K562 (cell line): ENCODE data around the gene KLK8. TPM values are rescaled to one million over a fixed set of nuclear protein-coding genes. Genes with fewer than 3 reads are reported as not detected.

Experiments
- ATAC-seq: fragments of 200-7000 bp; cut with Tn5 transposase; 3 replicates; pipeline ENCODE4 v1.9.1; 2020; ENCODE audit warnings: moderate library complexity
- BruUV-seq: library from RNA; stranded (reverse); fragments of 400-500 nt; replicated peaks from 2 replicates; lab custom pipeline; 2021; lab: Mats Ljungman, UMichigan
- CTCF ChIA-PET: fragments of 300-600 bp; formaldehyde crosslinking; extraction: SDS; loops from one replicate; lab custom pipeline; 2021; ENCODE audit warnings: low intra/inter-chr PET ratio; lab: Yijun Ruan, JAX
- POLR2A ChIA-PET: fragments of 300-600, 350-650 bp; sonication (Branson Sonifier 250); formaldehyde crosslinking; extraction: SDS; loops from one replicate; lab custom pipeline; 2021; ENCODE audit warnings: antibody characterized with exemption, inconsistent platforms; lab: Yijun Ruan, JAX
- DNase-seq, 4 experiments: peaks; one replicate each; pipeline versions ENCODE4 v3.0.0 to v3.0.0-alpha.2; 2011 to 2018; ENCODE audit warnings: low spot score in 3 of 4, mixed read lengths in 3 of 4; ENCODE audit errors: extremely low read depth in 1 of 4
- FAIRE-seq: peaks from 2 replicates; lab custom pipeline; 2011; peaks lifted over from hg19 to GRCh38; lab: Jason Lieb, UNC
- H2AFZ ChIP-seq: 2 replicates; pipeline ENCODE4 v1.6.0; 2011; ENCODE audit warnings: low read depth, low read length, control low read depth, inconsistent platforms
- H3K27ac ChIP-seq: fragments of 200-600 bp; 3 replicates; pipeline ENCODE4 v1.8.0; 2011; ENCODE audit warnings: low read depth, mild to moderate bottlenecking, control low read depth, inconsistent platforms, low read length, moderate library complexity, mixed read lengths; ENCODE audit errors: extremely low read depth
- H3K27me3 ChIP-seq, 2 experiments: fragments of 300-600 bp in 1 of 2; 2 replicates in 1 of 2; 3 replicates in 1 of 2; pipeline versions ENCODE4 v1.6.0 to v1.8.0; 2011; ENCODE audit warnings: inconsistent platforms in 2 of 2, low read length in 2 of 2, mild to moderate bottlenecking in 1 of 2, mixed read lengths in 1 of 2, moderate library complexity in 1 of 2; ENCODE audit not compliant: control insufficient read depth in 2 of 2, insufficient read depth in 2 of 2
- H3K36me3 ChIP-seq: fragments of 300-600 bp; 3 replicates; pipeline ENCODE4 v1.8.0; 2011; ENCODE audit warnings: mild to moderate bottlenecking, low read length, inconsistent platforms; ENCODE audit not compliant: control insufficient read depth, insufficient read depth
- H3K4me1 ChIP-seq, 2 experiments: fragments of 200-600 bp in 1 of 2; replicated peaks in 1 of 2; 2 replicates in 1 of 2; 3 replicates in 1 of 2; pipeline versions ENCODE4 v1.5.1 to v1.8.0; 2011; ENCODE audit warnings: inconsistent platforms in 2 of 2, low read length in 2 of 2, mild to moderate bottlenecking in 1 of 2, mixed read lengths in 1 of 2, moderate library complexity in 1 of 2; ENCODE audit not compliant: control insufficient read depth in 2 of 2, insufficient read depth in 2 of 2
- H3K4me2 ChIP-seq: 2 replicates; pipeline ENCODE4 v1.6.1; 2011; ENCODE audit warnings: low read length, control low read depth, inconsistent platforms, mixed read lengths; ENCODE audit not compliant: insufficient read depth
- H3K4me3 ChIP-seq: fragments of 200-600 bp; sonication (generic), shearing (Covaris generic); 2 replicates; pipeline ENCODE4 v1.5.1; 2016; ENCODE audit warnings: control low read depth, inconsistent platforms
- H3K79me2 ChIP-seq: fragments of 200-600 bp; 3 replicates; pipeline ENCODE4 v1.8.0; 2011; ENCODE audit warnings: low read length, inconsistent platforms; ENCODE audit not compliant: control insufficient read depth, insufficient read depth
- H3K9ac ChIP-seq, 2 experiments: 2 replicates each; pipeline versions ENCODE4 v1.6.0 to v1.6.1; 2011; ENCODE audit warnings: low read depth in 2 of 2, low read length in 2 of 2, control low read depth in 1 of 2, inconsistent platforms in 1 of 2, mild to moderate bottlenecking in 1 of 2, mixed read lengths in 1 of 2; ENCODE audit not compliant: insufficient read depth in 1 of 2
- H3K9me1 ChIP-seq: one replicate; pipeline ENCODE4 v1.6.0; 2011; ENCODE audit warnings: inconsistent platforms, mild to moderate bottlenecking, low read length, moderate library complexity; ENCODE audit not compliant: control insufficient read depth, insufficient read depth
- H3K9me3 ChIP-seq: replicated peaks from 2 replicates; pipeline ENCODE4 v1.5.1; 2011; ENCODE audit warnings: low read depth, low read length, inconsistent platforms; ENCODE audit not compliant: control insufficient read depth, insufficient read depth
- H4K20me1 ChIP-seq: replicated peaks from 2 replicates; pipeline ENCODE4 v1.6.1; 2011; ENCODE audit warnings: low read length, inconsistent platforms, mixed read lengths; ENCODE audit not compliant: control insufficient read depth, insufficient read depth
- COPS2 ChIP-seq: fragments of 450-650 bp; conservative IDR thresholded peaks from 2 replicates; pipeline ENCODE4 v1.6.1; 2016; ENCODE audit warnings: mild to moderate bottlenecking, moderate library complexity
- CREB3 ChIP-seq: fragments of 450-650 bp; conservative IDR thresholded peaks from 2 replicates; pipeline ENCODE4 v1.6.1; 2016; ENCODE audit warnings: missing genetic modification characterization, low read depth, mild to moderate bottlenecking, missing compliant biosample characterization, moderate library complexity
- DIDO1 ChIP-seq: fragments of 450-650 bp; IDR thresholded peaks from 2 replicates; pipeline ENCODE4 v1.6.1; 2016; ENCODE audit warnings: low read depth, missing biosample characterization, missing genetic modification characterization
- DPF2 ChIP-seq: fragments of 450-650 bp; IDR thresholded peaks from 2 replicates; pipeline ENCODE4 v1.6.1; 2016
- E2F3 ChIP-seq: fragments of 250-450 bp; sonication (Bioruptor Pico); IDR thresholded peaks from 2 replicates; pipeline ENCODE4 v1.4.0; 2020; ENCODE audit warnings: mild to moderate bottlenecking
- E2F6 ChIP-seq, 2 experiments: IDR thresholded peaks; 2 replicates each; pipeline ENCODE4 v1.6.1; 2011; ENCODE audit warnings: borderline replicate concordance in 1 of 2, control low read depth in 1 of 2, low read depth in 1 of 2, low read length in 1 of 2, mild to moderate bottlenecking in 1 of 2, mixed read lengths in 1 of 2, moderate library complexity in 1 of 2; ENCODE audit not compliant: insufficient read depth in 1 of 2, insufficient read length in 1 of 2, poor library complexity in 1 of 2, severe bottlenecking in 1 of 2; ENCODE audit errors: extremely low read depth in 1 of 2
- KAT8 ChIP-seq: fragments of 450-650 bp; IDR thresholded peaks from 2 replicates; pipeline ENCODE4 v1.6.1; 2016; ENCODE audit warnings: low read depth, mild to moderate bottlenecking
- PML ChIP-seq: IDR thresholded peaks from 2 replicates; pipeline ENCODE4 v1.6.1; 2012; ENCODE audit warnings: low read length, inconsistent platforms
- RBM15 ChIP-seq: fragments of 200-400 bp; formaldehyde crosslinking; IDR thresholded peaks from 2 replicates; pipeline ENCODE4 v1.6.1; 2018; ENCODE audit warnings: mild to moderate bottlenecking, low read length, moderate library complexity; ENCODE audit not compliant: insufficient read depth
- TAF7 ChIP-seq: fragments of 450-650 bp; IDR thresholded peaks from 2 replicates; pipeline ENCODE4 v1.6.1; 2016; ENCODE audit warnings: missing genetic modification characterization, missing compliant biosample characterization
- TAL1 ChIP-seq: fragments of 450-650 bp; IDR thresholded peaks from 2 replicates; pipeline ENCODE4 v1.6.1; 2016; ENCODE audit warnings: mild to moderate bottlenecking
- TEAD4 ChIP-seq, 2 experiments: sonication (generic) in 1 of 2; formaldehyde crosslinking in 1 of 2; IDR thresholded peaks; 2 replicates each; pipeline versions ENCODE4 v1.6.1 to v1.8.0; 2012 to 2022; ENCODE audit warnings: borderline replicate concordance in 1 of 2, inconsistent platforms in 1 of 2, low read length in 1 of 2, mild to moderate bottlenecking in 1 of 2, missing genetic modification reagents in 1 of 2
- ZBTB34 ChIP-seq: fragments of 250-450 bp; sonication (Bioruptor Pico); IDR thresholded peaks from 2 replicates; pipeline ENCODE4 v1.8.0; 2021; ENCODE audit warnings: mild to moderate bottlenecking, moderate library complexity
- ZBTB7A ChIP-seq: IDR thresholded peaks from 2 replicates; pipeline ENCODE4 v1.6.1; 2011; ENCODE audit warnings: low read depth, mild to moderate bottlenecking, low read length, moderate library complexity, borderline replicate concordance; ENCODE audit not compliant: control insufficient read depth
- ZC3H8 ChIP-seq: fragments of 450-650 bp; IDR thresholded peaks from 2 replicates; pipeline ENCODE4 v1.6.1; 2017
- ZNF174 ChIP-seq: fragments of 250-450 bp; sonication (Bioruptor Pico); IDR thresholded peaks from 2 replicates; pipeline ENCODE4 v1.4.0; 2020; ENCODE audit warnings: mild to moderate bottlenecking
- ZNF586 ChIP-seq: fragments of 450-650 bp; formaldehyde crosslinking; conservative IDR thresholded peaks from 2 replicates; pipeline ENCODE4 v1.4.0; 2020; ENCODE audit warnings: mild to moderate bottlenecking, moderate library complexity
- WGBS: fragments of 100-300 bp; shearing (Covaris generic); methylation state at CpG from one replicate; pipeline ENCODE4 v1.1.6; 2016; ENCODE audit warnings: low coverage, mixed read lengths; ENCODE audit not compliant: insufficient coverage; ENCODE audit errors: missing lambda C conversion rate; 5-methylcytosine and 5-hydroxymethylcytosine counted together
- in situ Hi-C: fragments of 300-500 bp; cut with MboI; formaldehyde crosslinking; loops from 4 replicates; pipeline ENCODE4 v1.15.0; 2018; ENCODE audit warnings: inconsistent platforms, mixed read lengths
- intact Hi-C: fragments of 100-400 bp; cut with micrococcal nuclease; formaldehyde crosslinking; loops from 2 replicates; pipeline ENCODE4 v1.14.2; 2022
- polyA plus RNA-seq, 8 experiments: library from polyadenylated mRNA; depleted of rRNA in 4 of 8; stranded (reverse) in 5 of 8; unstranded in 3 of 8; fragments of >200 nt; fragmentation: Nextera tagmentation in 2 of 8; fragmentation: Illumina TruSeq in 1 of 8; extraction: Ambion mirVana in 2 of 8; extraction: Trizol in 1 of 8; gene quantifications; 2 replicates each; pipeline versions ENCODE4 v1.2.1 to v1.2.3, GENCODE V29; 2011 to 2014; ENCODE audit warnings: inconsistent platforms in 1 of 8, missing spikeins in 1 of 8
- total RNA-seq, 7 experiments: library from RNA; depleted of rRNA in 6 of 7; stranded (reverse); fragments of >200 nt in 6 of 7; fragmentation: Illumina TruSeq in 2 of 7; extraction: Trizol in 2 of 7; gene quantifications; 2 replicates each; pipeline versions ENCODE4 v1.2.1 to v1.2.3, GENCODE V29; 2011 to 2021; ENCODE audit warnings: low replicate concordance in 1 of 7

KLK8 gene
- total and polyA plus RNA-seq, 9 of the 15 experiments (the other 6 are each of a cell fraction or from before 2014, with no cell fraction given): 0.37 to 1.7 (median 0.76) TPM

- ATAC-seq (no peak), DNase-seq (no peak), FAIRE-seq (no peak)
- Histone ChIP-seq H3K4me2 (no peak overlapping the region), H3K4me1 (no peaks in the 10 kb centered on the region; a peak in 1 of 5 replicates), H4K20me1 (no peaks in the 10 kb centered on the region), H3K36me3 (no peaks in the 10 kb centered on the region), H3K4me3 (no peak overlapping the region), H3K79me2 (no peaks in the 10 kb centered on the region), H2AFZ (no peak overlapping the region), H3K27me3 (peaks cover 4 to 11% of the 10 kb centered on the region in 2 experiments; a peak in 4 of 5 replicates), H3K27ac (no peak overlapping the region), H3K9ac (no peak overlapping the region), H3K9me1 (no peaks in the 10 kb centered on the region), H3K9me3 (no peaks in the 10 kb centered on the region)
- no TSS peak for BruUV-seq
- POLR2A ChIA-PET: no interaction called here
- in situ Hi-C loops (no loop called here), intact Hi-C loops (no loop called here)
- CTCF ChIA-PET: no interaction called here
- TF ChIP-seq PML (no peak), ZNF586 (CRISPR knock-in tag) (no peak), KAT8 (no peak), CREB3 (tag) (no peak), ZBTB34 (no peak), RBM15 (no peak), TAL1 (no peak), E2F3 (CRISPR knock-in tag) (no peak), ZC3H8 (no peak), ZBTB7A (no peak), DPF2 (no peak), TEAD4 (IDR thresholded peaks at IDR 0.05; ENCODE audit: low read length) (no peak), TEAD4 (CRISPR knock-in tag; IDR thresholded peaks at IDR 0.05; ENCODE audit: borderline replicate concordance) (no peak), TAF7 (no peak), COPS2 (no peak), DIDO1 (tag) (no peak), E2F6 (IDR thresholded peaks at IDR 0.05; ENCODE audit: borderline replicate concordance in 1 of 2, extremely low read depth in 1 of 2, insufficient read depth in 1 of 2, insufficient read length in 1 of 2, low read depth in 1 of 2, low read length in 1 of 2, poor library complexity in 1 of 2, severe bottlenecking in 1 of 2) (no peak), ZNF174 (CRISPR knock-in tag) (no peak)
- 10% methylated on average over 6 of the region's 6 CpGs for WGBS
Measured at GRCh38 chr19:51040151-51040550, 38.7 kb upstream of the KLK8 start.
